Stomach (tissue), 9 donors: ENCODE data around the gene CIAO3. TPM values are rescaled to one million over a fixed set of nuclear protein-coding genes. Genes with fewer than 3 reads are reported as not detected.

ENCODE experiments used
- DNase-seq, 2 donors: peaks; one replicate each; pipeline versions ENCODE4 v3.0.0 to v3.0.0-alpha.2; 2013 to 2019
- H3K27ac ChIP-seq, 5 donors: fragments of 200-600 bp in 4 of 5; sonication (generic) in 4 of 5; one replicate each; pipeline ENCODE4 v1.5.1; 2013 to 2019; ENCODE audit warnings: mild to moderate bottlenecking in 1 of 5, moderate library complexity in 1 of 5
- H3K27me3 ChIP-seq, 3 donors: fragments of 200-600 bp; sonication (generic); one replicate each; pipeline ENCODE4 v1.5.1; 2017 to 2019; ENCODE audit warnings: mixed run types in 1 of 3
- H3K36me3 ChIP-seq, 4 donors: fragments of 200-600 bp; sonication (generic); 1 replicate in 3 of 4; 2 replicates in 1 of 4; pipeline ENCODE4 v1.5.1; 2016 to 2019
- H3K4me1 ChIP-seq, 4 donors: fragments of 200-600 bp; sonication (generic); one replicate each; pipeline ENCODE4 v1.5.1; 2016 to 2019
- H3K4me3 ChIP-seq, 4 donors: fragments of 200-600 bp; sonication (generic) in 3 of 4; one replicate each; pipeline ENCODE4 v1.5.1; 2016 to 2019; ENCODE audit warnings: mild to moderate bottlenecking in 1 of 4
- H3K9me3 ChIP-seq, 4 donors: fragments of 200-600 bp; sonication (generic); one replicate each; pipeline ENCODE4 v1.5.1; 2016 to 2019
- EP300 ChIP-seq: sonication (generic); formaldehyde crosslinking; IDR thresholded peaks from one replicate; pipeline ENCODE4 v1.6.1; 2017; ENCODE audit warnings: antibody characterized with exemption
- POLR2A ChIP-seq, 4 donors: fragments of 450-650 bp; IDR thresholded peaks; one replicate each; pipeline ENCODE4 v1.6.1; 2016; ENCODE audit warnings: antibody characterized with exemption in 4 of 4, control low read depth in 2 of 4, mild to moderate bottlenecking in 1 of 4, moderate library complexity in 1 of 4
- POLR2AphosphoS5 ChIP-seq, 3 donors: sonication (generic); formaldehyde crosslinking; IDR thresholded peaks; one replicate each; pipeline ENCODE4 v1.6.1; 2016; ENCODE audit warnings: antibody characterized with exemption in 3 of 3
- WGBS, 5 donors: extraction: QIAGEN DNeasy Blood & Tissue Kit in 3 of 5; methylation state at CpG; one replicate each; pipeline versions ENCODE4 v1.1.5 to v1.1.7; 2013 to 2018; 5-methylcytosine and 5-hydroxymethylcytosine counted together
- intact Hi-C: fragments of 100-400 bp; cut with DNase I; formaldehyde crosslinking; loops from one replicate; pipeline ENCODE4 v1.15.1; 2023; ENCODE audit warnings: low total_unique reads
- polyA plus RNA-seq, 3 donors: library from polyadenylated mRNA; stranded (reverse); fragments of 200-250 nt; gene quantifications; one replicate each; pipeline ENCODE4 v1.2.3, GENCODE V29; 2013
- total RNA-seq, 5 donors: library from RNA; depleted of rRNA; stranded (reverse); fragments of >200 nt; gene quantifications; one replicate each; pipeline versions ENCODE4 v1.1.0 to v1.2.3, GENCODE V29; 2014 to 2016
- TF ChIP-seq, protein P1 (sequence below), 7 experiments: fragments of 450-650 bp in 4 of 7; fragments of 200-600 bp in 3 of 7; sonication (generic) in 3 of 7; IDR thresholded peaks; one replicate each; pipeline ENCODE4 v1.5.1; 2016 to 2019; ENCODE audit warnings: antibody characterized with exemption in 7 of 7, control low read depth in 2 of 7, mild to moderate bottlenecking in 1 of 7
- donor health status: healthy with polysubstance abuse.
- donor health status: Bipolar disorder and iron deficiency.
- donor health status: healthy.

The CIAO3 gene
- total and polyA plus RNA-seq, 8 donors = 22.8 to 145 (median 49.6) TPM

DNA sequence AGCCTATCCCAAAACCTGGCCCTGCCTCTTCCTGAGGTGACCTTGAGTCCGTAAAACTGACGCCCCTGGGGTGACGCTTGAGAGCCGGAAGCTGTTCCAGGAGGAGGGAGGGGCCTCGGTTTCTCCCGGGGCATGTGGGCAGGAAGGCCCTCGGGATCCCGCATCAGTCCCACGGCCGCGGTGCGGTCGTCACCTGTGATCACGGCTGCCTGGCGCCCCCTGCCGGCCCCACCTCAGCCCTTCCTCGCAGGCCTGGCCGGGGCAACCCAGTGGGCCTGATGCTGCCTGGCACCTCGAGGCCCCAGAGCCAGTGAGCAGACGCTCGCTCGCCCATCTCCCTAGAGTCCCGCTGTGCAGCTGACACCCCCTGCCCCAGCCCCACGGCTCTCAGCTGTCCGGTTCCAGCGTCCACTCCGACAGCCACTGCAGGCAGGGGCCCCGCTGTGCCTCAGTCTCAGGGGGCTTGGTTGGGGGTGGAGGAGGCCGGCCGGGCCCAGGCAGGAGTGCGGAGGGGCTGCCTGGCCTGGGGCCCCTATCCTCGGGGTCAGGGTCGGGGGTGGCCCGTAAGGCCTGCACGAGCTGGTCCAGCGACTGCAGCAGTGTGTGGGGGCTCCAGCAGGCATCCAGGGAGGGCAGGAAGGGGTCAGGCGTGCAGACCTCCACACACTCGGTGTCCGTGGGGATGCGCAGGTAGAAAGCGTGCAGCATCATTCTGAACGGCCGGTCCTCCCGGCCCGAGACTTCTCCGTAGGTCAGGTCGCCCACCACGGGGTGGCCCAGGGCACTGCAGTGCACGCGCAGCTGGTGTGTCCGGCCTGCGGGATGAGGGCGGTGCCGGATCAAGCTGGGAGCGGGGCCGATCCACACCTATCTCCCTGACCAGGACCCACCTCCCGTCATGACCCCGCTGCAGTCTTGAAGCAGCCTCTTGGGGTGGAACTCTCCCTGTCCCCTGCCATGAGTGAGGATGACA is 45.1 kb upstream of the CIAO3 start:
- peaks cover 6 to 22% (median 16%) of the 10 kb centered on the region in 4 donors for H3K36me3 ChIP-seq
- TF ChIP-seq, protein P1, sequence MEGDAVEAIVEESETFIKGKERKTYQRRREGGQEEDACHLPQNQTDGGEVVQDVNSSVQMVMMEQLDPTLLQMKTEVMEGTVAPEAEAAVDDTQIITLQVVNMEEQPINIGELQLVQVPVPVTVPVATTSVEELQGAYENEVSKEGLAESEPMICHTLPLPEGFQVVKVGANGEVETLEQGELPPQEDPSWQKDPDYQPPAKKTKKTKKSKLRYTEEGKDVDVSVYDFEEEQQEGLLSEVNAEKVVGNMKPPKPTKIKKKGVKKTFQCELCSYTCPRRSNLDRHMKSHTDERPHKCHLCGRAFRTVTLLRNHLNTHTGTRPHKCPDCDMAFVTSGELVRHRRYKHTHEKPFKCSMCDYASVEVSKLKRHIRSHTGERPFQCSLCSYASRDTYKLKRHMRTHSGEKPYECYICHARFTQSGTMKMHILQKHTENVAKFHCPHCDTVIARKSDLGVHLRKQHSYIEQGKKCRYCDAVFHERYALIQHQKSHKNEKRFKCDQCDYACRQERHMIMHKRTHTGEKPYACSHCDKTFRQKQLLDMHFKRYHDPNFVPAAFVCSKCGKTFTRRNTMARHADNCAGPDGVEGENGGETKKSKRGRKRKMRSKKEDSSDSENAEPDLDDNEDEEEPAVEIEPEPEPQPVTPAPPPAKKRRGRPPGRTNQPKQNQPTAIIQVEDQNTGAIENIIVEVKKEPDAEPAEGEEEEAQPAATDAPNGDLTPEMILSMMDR (IDR thresholded peaks at IDR 0.05) = peak in 5 of 7 experiments; percentile 42 to 83 (median 65)
- no peak for TF ChIP-seq POLR2AphosphoS5 (IDR thresholded peaks at IDR 0.05)
- TF ChIP-seq EP300 = no peak
- peaks cover 26 to 62% (median 53%) of the 10 kb centered on the region in 4 donors for H3K4me1 ChIP-seq
- no peaks in the 10 kb centered on the region for H3K9me3 ChIP-seq
- H3K27me3 ChIP-seq = peaks cover 0 to 26% (median 7%) of the 10 kb centered on the region in 3 donors
- WGBS, 5 donors = 42 to 68% (median 63%) methylated on average over 34 to 58 of the region's 58 CpGs
- intact Hi-C loops = no loop called here
- peak; percentile 82 to 83 for DNase-seq
- H3K27ac ChIP-seq = no peak overlapping the region
- H3K4me3 ChIP-seq = no peak overlapping the region

DNA sequence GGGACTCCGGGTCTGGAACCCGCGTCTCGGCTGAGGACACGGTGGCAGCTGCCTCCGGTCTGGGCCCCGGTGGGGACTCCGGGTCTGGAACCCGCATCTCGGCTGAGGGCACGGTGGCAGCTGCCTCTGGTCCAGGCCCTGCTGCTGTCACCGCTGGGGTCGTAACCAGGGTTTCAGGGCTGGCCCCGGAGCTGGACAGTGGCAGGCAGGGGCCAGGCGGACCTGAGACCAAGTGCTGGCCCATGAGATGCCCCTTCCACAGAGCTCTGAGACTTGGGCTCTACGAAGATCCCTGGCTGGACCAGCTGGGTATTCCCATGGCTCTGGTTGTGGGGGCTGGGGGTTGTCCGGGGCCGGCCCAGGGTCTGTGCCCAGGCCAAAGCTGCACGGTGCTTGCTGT is 43.6 kb upstream of the CIAO3 start:
- no peak for TF ChIP-seq EP300
- intact Hi-C loops = loop anchor here (5.0 kb wide), 1 partner anchor 72 kb away; no protein-coding TSS in a partner anchor
- H3K27ac ChIP-seq = no peak overlapping the region
- peaks cover 24 to 58% (median 50%) of the 10 kb centered on the region in 4 donors for H3K4me1 ChIP-seq
- 83 to 95% (median 90%) methylated on average over 13 to 19 of the region's 19 CpGs for WGBS, 5 donors
- no peak overlapping the region for H3K4me3 ChIP-seq
- H3K36me3 ChIP-seq = peaks cover 6 to 22% (median 16%) of the 10 kb centered on the region in 4 donors
- H3K27me3 ChIP-seq = peaks cover 0 to 40% (median 7%) of the 10 kb centered on the region in 3 donors
- no peak for DNase-seq
- H3K9me3 ChIP-seq = no peaks in the 10 kb centered on the region

DNA sequence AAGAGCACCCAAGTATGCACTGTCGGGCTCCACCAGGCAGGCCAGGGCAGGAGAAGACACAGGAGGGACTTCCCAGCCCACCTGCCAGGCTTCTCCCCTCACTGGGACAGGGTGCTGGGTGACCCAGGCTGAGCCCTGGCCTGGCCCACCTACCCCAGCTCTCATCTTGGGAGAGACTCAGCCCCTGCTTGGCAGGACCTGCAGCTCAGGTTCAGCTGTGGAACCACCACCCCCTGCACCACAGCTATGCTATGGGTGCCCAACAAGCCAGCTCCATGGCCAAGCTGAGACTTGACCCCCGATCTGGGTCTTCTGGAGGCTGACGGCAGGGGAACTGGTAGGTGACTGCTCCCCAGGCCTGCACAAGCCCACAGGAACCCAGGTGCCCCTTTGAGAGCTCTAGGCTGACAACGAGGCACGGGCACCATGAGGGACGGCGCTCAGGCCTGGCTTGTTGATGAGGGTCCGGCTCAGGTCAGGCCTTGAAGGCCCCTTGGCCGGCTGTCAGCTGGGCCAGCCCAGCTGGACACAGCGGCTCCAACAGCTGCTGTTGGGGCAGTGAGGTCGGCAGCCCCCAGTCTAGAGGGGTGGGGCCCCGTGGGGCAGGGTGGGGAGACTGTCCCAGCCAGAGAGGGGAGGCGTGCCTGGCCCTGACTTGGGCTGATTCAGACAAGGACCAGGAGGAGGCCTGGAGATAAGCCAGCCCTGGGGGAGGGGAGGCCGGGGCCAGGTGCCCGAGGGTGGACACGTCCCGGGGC is 42.8 kb upstream of the CIAO3 start:
- 27 to 43% (median 31%) methylated on average over 10 to 17 of the region's 17 CpGs for WGBS, 5 donors
- H3K4me1 ChIP-seq = peaks cover 16 to 50% (median 42%) of the 10 kb centered on the region in 4 donors
- no peak for TF ChIP-seq POLR2A (IDR thresholded peaks at IDR 0.05)
- no peak for TF ChIP-seq POLR2AphosphoS5 (IDR thresholded peaks at IDR 0.05)
- TF ChIP-seq EP300 = no peak
- TF ChIP-seq, protein P1 (IDR thresholded peaks at IDR 0.05) = no peak
- intact Hi-C loops = loop anchor here (5.0 kb wide), 1 partner anchor 71 kb away; no protein-coding TSS in a partner anchor
- peak overlapping the region in 3 of 5 donors; percentile 17 to 42 (median 20) for H3K27ac ChIP-seq
- peaks cover 6 to 22% (median 16%) of the 10 kb centered on the region in 4 donors for H3K36me3 ChIP-seq
- no peaks in the 10 kb centered on the region for H3K9me3 ChIP-seq
- H3K4me3 ChIP-seq = no peak overlapping the region
- DNase-seq = peak; percentile 43 to 56
- H3K27me3 ChIP-seq = peaks cover 0 to 46% (median 8%) of the 10 kb centered on the region in 3 donors

DNA sequence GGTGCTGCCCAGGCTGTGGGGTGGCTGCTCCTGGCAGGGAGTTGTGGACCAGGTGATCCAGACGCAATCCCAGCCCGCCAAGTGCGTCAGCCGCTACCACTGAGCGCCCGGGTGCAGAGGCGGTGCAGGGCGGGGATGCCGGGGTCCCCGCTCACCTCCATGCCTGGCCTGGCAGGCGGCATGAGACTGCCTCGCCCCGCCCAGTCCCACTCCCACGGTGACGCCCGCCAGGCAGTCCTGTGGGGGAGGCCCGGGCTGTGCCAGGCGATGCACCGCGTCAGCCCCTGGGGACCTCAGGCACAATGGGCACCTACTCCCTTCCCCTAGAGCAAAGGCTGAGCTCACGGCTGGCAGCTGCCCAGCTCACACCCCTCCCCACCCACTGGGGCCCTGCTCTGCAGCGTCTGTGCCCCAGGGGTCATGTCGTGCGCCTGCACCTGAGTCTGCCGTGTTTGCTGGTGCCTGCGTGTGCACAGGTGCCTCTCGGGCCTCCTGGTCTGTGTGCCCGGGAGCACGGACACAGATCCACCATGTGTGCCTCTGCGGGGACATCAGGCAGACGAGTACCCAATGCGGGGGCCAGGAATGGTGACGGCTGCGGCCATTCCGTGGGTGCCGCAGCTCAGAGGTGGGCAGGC is 42.1 kb upstream of the CIAO3 start:
- Histone ChIP-seq H3K4me1 (peaks cover 16 to 49% (median 40%) of the 10 kb centered on the region in 4 donors), H3K36me3 (peaks cover 6 to 22% (median 16%) of the 10 kb centered on the region in 4 donors), H3K27me3 (peaks cover 0 to 53% (median 14%) of the 10 kb centered on the region in 3 donors), H3K9me3 (no peaks in the 10 kb centered on the region), H3K4me3 (peak overlapping the region in 1 of 4 donors; percentile 6), H3K27ac (peak overlapping the region in 3 of 5 donors; percentile 17 to 42 (median 20))
- intact Hi-C loops = loop anchor here (5.0 kb wide), 1 partner anchor 71 kb away; no protein-coding TSS in a partner anchor
- WGBS, 5 donors = 0 to 44% (median 32%) methylated on average over 2 to 36 of the region's 36 CpGs
- DNase-seq = peak; percentile 69 to 81
- TF ChIP-seq EP300 (no peak), POLR2AphosphoS5 (IDR thresholded peaks at IDR 0.05) (peak in 1 of 3 donors; percentile 4)
- TF ChIP-seq, protein P1 (IDR thresholded peaks at IDR 0.05) = no peak
